ENCODE results near the gene BCR. TPM values are rescaled to one million over a fixed set of nuclear protein-coding genes. Genes with fewer than 3 reads are reported as not detected.

Gene BCR
- polyA plus RNA-seq, 1 donor from 2014 or later: 57.5 TPM

- H4K20me1 ChIP-seq (ENCODE audit: insufficient read depth): no peaks in the 10 kb centered on the region
- H3K9ac ChIP-seq (ENCODE audit: low read length): no peak overlapping the region
- no peaks in the 10 kb centered on the region for H3K27me3 ChIP-seq (ENCODE audit: insufficient read depth, low read depth, low read length)
- no peak overlapping the region for H3K4me3 ChIP-seq (ENCODE audit: low read length)
- no peaks in the 10 kb centered on the region for H3K9me2 ChIP-seq (ENCODE audit: insufficient read depth, low read length)
- H2AFZ ChIP-seq (ENCODE audit: low read depth, low read length): no peak overlapping the region
- H3K36me3 ChIP-seq (ENCODE audit: insufficient read depth, low read length): no peaks in the 10 kb centered on the region
- no peaks in the 10 kb centered on the region for H3K79me2 ChIP-seq (replicated peaks; ENCODE audit: insufficient read depth, low read length)
- TF ChIP-seq, protein P1, sequence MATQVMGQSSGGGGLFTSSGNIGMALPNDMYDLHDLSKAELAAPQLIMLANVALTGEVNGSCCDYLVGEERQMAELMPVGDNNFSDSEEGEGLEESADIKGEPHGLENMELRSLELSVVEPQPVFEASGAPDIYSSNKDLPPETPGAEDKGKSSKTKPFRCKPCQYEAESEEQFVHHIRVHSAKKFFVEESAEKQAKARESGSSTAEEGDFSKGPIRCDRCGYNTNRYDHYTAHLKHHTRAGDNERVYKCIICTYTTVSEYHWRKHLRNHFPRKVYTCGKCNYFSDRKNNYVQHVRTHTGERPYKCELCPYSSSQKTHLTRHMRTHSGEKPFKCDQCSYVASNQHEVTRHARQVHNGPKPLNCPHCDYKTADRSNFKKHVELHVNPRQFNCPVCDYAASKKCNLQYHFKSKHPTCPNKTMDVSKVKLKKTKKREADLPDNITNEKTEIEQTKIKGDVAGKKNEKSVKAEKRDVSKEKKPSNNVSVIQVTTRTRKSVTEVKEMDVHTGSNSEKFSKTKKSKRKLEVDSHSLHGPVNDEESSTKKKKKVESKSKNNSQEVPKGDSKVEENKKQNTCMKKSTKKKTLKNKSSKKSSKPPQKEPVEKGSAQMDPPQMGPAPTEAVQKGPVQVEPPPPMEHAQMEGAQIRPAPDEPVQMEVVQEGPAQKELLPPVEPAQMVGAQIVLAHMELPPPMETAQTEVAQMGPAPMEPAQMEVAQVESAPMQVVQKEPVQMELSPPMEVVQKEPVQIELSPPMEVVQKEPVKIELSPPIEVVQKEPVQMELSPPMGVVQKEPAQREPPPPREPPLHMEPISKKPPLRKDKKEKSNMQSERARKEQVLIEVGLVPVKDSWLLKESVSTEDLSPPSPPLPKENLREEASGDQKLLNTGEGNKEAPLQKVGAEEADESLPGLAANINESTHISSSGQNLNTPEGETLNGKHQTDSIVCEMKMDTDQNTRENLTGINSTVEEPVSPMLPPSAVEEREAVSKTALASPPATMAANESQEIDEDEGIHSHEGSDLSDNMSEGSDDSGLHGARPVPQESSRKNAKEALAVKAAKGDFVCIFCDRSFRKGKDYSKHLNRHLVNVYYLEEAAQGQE (IDR thresholded peaks at IDR 0.05; ENCODE audit: borderline replicate concordance): no peak
- no peaks in the 10 kb centered on the region for H3K9me3 ChIP-seq (ENCODE audit: low read length)
- H3K27ac ChIP-seq (ENCODE audit: low read length): no peak overlapping the region
- H3K4me2 ChIP-seq (ENCODE audit: low read length): no peak overlapping the region
- H3F3A ChIP-seq (ENCODE audit: insufficient read depth, low read length, poor library complexity, severe bottlenecking): no peaks in the 10 kb centered on the region
Measured at GRCh38 chr22:23166042-23166831, 14.1 kb upstream of the BCR start.

DNA sequence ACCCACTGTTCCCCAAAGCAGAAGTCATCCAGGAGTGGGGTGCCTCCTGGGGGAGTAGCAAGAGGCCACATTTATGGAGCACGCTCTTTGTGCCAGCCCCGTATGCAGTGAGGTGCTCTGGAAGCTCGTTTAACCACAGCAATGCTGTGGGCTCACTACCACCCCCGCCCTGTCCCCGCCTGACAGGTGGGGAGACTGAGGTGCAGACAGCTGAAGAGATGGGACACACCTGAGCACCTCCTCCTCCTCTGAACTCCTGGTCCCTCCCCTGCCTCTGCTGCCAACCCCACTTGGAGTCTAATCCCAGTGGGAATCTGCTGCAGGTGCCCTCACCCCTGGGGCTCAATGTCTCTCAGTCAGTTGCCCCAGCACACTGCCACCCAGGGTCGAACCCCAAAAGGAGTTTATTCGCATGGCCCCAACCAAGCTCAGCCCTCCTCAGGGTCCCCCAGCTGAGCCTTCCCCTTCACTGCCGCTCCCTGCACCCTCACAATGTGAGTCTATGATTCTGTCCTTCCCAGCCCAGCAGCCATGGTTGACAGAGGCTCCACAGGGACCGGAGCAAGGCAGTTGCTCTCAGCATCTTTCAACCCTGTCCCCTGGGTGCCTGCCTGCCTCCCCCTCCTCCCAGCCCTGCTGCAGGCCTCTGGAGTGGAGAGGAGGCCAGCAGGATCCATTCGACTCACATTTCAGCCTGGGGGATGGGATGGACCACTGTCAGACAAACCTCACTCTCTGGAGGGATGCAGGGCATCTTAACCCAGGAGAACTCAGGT, 13.3 kb upstream of the BCR start:
- TF ChIP-seq EP300 (conservative IDR thresholded peaks at IDR 0.05; ENCODE audit: poor library complexity, severe bottlenecking) (no peak), POLR2AphosphoS5 (IDR thresholded peaks at IDR 0.05) (no peak), EZH2 (IDR thresholded peaks at IDR 0.05; ENCODE audit: borderline replicate concordance, insufficient read depth, low read length, poor library complexity, severe bottlenecking) (no peak), MXI1 (conservative IDR thresholded peaks at IDR 0.05; ENCODE audit: poor library complexity, severe bottlenecking) (no peak), RAD21 (conservative IDR thresholded peaks at IDR 0.05) (no peak), TAF1 (IDR thresholded peaks at IDR 0.05; ENCODE audit: low read depth) (no peak), SMC3 (conservative IDR thresholded peaks at IDR 0.05; ENCODE audit: poor library complexity) (no peak)
- TF ChIP-seq, protein P1 (IDR thresholded peaks at IDR 0.05; ENCODE audit: borderline replicate concordance): no peak
- Histone ChIP-seq H3K9ac (ENCODE audit: low read length) (no peak overlapping the region), H3K9me2 (ENCODE audit: insufficient read depth, low read length) (no peaks in the 10 kb centered on the region), H3K36me3 (ENCODE audit: insufficient read depth, low read length) (no peaks in the 10 kb centered on the region), H4K20me1 (ENCODE audit: insufficient read depth) (no peaks in the 10 kb centered on the region), H3K4me3 (ENCODE audit: low read length) (no peak overlapping the region), H3K4me2 (ENCODE audit: low read length) (no peak overlapping the region), H3F3A (ENCODE audit: insufficient read depth, low read length, poor library complexity, severe bottlenecking) (no peaks in the 10 kb centered on the region), H2AFZ (ENCODE audit: low read depth, low read length) (no peak overlapping the region), H3K27ac (ENCODE audit: low read length) (no peak overlapping the region), H3K79me2 (replicated peaks; ENCODE audit: insufficient read depth, low read length) (no peaks in the 10 kb centered on the region), H3K9me3 (ENCODE audit: low read length) (no peaks in the 10 kb centered on the region), H3K27me3 (ENCODE audit: insufficient read depth, low read depth, low read length) (no peaks in the 10 kb centered on the region)
